NT2/D1 (cell line): ENCODE measurements around the gene RTN3.

Experiments used
- DNase-seq: peaks from one replicate; pipeline ENCODE4 v3.0.0-alpha.2; 2011; ENCODE audit warnings: low read depth, low spot score
- H3K27me3 ChIP-seq: 2 replicates; pipeline ENCODE4 v1.6.0; 2011; ENCODE audit warnings: mild to moderate bottlenecking; ENCODE audit not compliant: insufficient read length, insufficient read depth
- H3K36me3 ChIP-seq: 2 replicates; pipeline ENCODE4 v1.6.1; 2011; ENCODE audit warnings: mild to moderate bottlenecking, low read length, mixed read lengths; ENCODE audit not compliant: insufficient read depth, insufficient read length
- H3K4me1 ChIP-seq: 2 replicates; pipeline ENCODE4 v1.5.1; 2011; ENCODE audit not compliant: insufficient read depth, insufficient read length
- H3K4me3 ChIP-seq: 2 replicates; pipeline ENCODE4 v1.5.1; 2011; ENCODE audit warnings: low read depth; ENCODE audit not compliant: insufficient read length
- H3K9ac ChIP-seq: 2 replicates; pipeline ENCODE4 v1.6.0; 2011; ENCODE audit warnings: low read depth; ENCODE audit not compliant: insufficient read length
- H3K9me3 ChIP-seq: 2 replicates; pipeline ENCODE4 v1.5.1; 2011; ENCODE audit warnings: mild to moderate bottlenecking, low read length; ENCODE audit not compliant: insufficient read depth
- SUZ12 ChIP-seq: IDR thresholded peaks from 2 replicates; pipeline ENCODE4 v1.6.1; 2011; ENCODE audit not compliant: insufficient read length, insufficient read depth; ENCODE audit errors: extremely low read depth
- YY1 ChIP-seq: IDR thresholded peaks from 2 replicates; pipeline ENCODE4 v1.6.1; 2011; ENCODE audit not compliant: insufficient read length, insufficient read depth
- ZNF274 ChIP-seq: IDR thresholded peaks from 2 replicates; pipeline ENCODE4 v1.6.1; 2011; ENCODE audit warnings: mild to moderate bottlenecking, low read depth, low read length

Gene RTN3

GRCh38 chr11:63705526-63705925 is 24.2 kb downstream of the RTN3 start:
- Histone ChIP-seq H3K9me3 (no peaks in the 10 kb centered on the region), H3K27me3 (no peaks in the 10 kb centered on the region), H3K4me1 (no peaks in the 10 kb centered on the region), H3K9ac (no peak overlapping the region), H3K36me3 (no peaks in the 10 kb centered on the region), H3K4me3 (no peak overlapping the region)
- TF ChIP-seq ZNF274 (no peak), YY1 (no peak), SUZ12 (no peak)
- no peak for DNase-seq

- Histone ChIP-seq H3K27me3 (no peaks in the 10 kb centered on the region), H3K9me3 (no peaks in the 10 kb centered on the region), H3K36me3 (no peaks in the 10 kb centered on the region), H3K4me3 (no peak overlapping the region), H3K9ac (no peak overlapping the region), H3K4me1 (no peaks in the 10 kb centered on the region)
- TF ChIP-seq YY1 (no peak), ZNF274 (no peak), SUZ12 (no peak)
- DNase-seq, result no peak
Measured at GRCh38 chr11:63708764-63709163, 27.5 kb downstream of the RTN3 start.

GRCh38 chr11:63709336-63709884 is 28.1 kb downstream of the RTN3 start:
- Histone ChIP-seq H3K9me3 (no peaks in the 10 kb centered on the region), H3K27me3 (no peaks in the 10 kb centered on the region), H3K9ac (no peak overlapping the region), H3K4me1 (no peaks in the 10 kb centered on the region), H3K4me3 (no peak overlapping the region), H3K36me3 (no peaks in the 10 kb centered on the region)
- DNase-seq, result no peak
- no peak for TF ChIP-seq ZNF274

GRCh38 chr11:63710476-63711217 is 29.3 kb downstream of the RTN3 start:
- Histone ChIP-seq H3K36me3 (no peaks in the 10 kb centered on the region), H3K4me1 (no peaks in the 10 kb centered on the region), H3K9me3 (no peaks in the 10 kb centered on the region), H3K4me3 (no peak overlapping the region), H3K9ac (no peak overlapping the region), H3K27me3 (no peaks in the 10 kb centered on the region)
- no peak for DNase-seq
- TF ChIP-seq ZNF274, result no peak
- TF ChIP-seq SUZ12, result no peak

GRCh38 chr11:63711838-63712237 is 30.5 kb downstream of the RTN3 start:
- Histone ChIP-seq H3K9ac (no peak overlapping the region), H3K36me3 (no peaks in the 10 kb centered on the region), H3K9me3 (no peaks in the 10 kb centered on the region), H3K4me3 (no peak overlapping the region), H3K27me3 (no peaks in the 10 kb centered on the region), H3K4me1 (no peaks in the 10 kb centered on the region)
- TF ChIP-seq SUZ12, result no peak
- no peak for TF ChIP-seq ZNF274
- no peak for TF ChIP-seq YY1
- DNase-seq, result no peak

GRCh38 chr11:63713766-63714165 is 32.5 kb downstream of the RTN3 start:
- Histone ChIP-seq H3K36me3 (peaks cover under 1% of the 10 kb centered on the region), H3K9me3 (no peaks in the 10 kb centered on the region), H3K4me1 (no peaks in the 10 kb centered on the region), H3K27me3 (no peaks in the 10 kb centered on the region), H3K4me3 (no peak overlapping the region), H3K9ac (no peak overlapping the region)
- DNase-seq, result no peak
- TF ChIP-seq YY1, result no peak
- no peak for TF ChIP-seq ZNF274
- TF ChIP-seq SUZ12, result no peak

GRCh38 chr11:63716046-63716445 is 34.7 kb downstream of the RTN3 start:
- TF ChIP-seq ZNF274 (no peak), SUZ12 (no peak), YY1 (no peak)

GRCh38 chr11:63719001-63719400 is 37.7 kb downstream of the RTN3 start:
- TF ChIP-seq YY1 (no peak), ZNF274 (no peak), SUZ12 (no peak)

More at GRCh38 chr11:63716046-63716445, 34.7 kb downstream of the RTN3 start:
- no peaks in the 10 kb centered on the region for H3K9me3 ChIP-seq
- peaks cover 6% of the 10 kb centered on the region for H3K36me3 ChIP-seq
- H3K9ac ChIP-seq, result no peak overlapping the region
- H3K27me3 ChIP-seq, result no peaks in the 10 kb centered on the region
- no peaks in the 10 kb centered on the region for H3K4me1 ChIP-seq
- no peak for DNase-seq
- H3K4me3 ChIP-seq, result no peak overlapping the region

More at GRCh38 chr11:63719001-63719400, 37.7 kb downstream of the RTN3 start:
- H3K9ac ChIP-seq, result no peak overlapping the region
- DNase-seq, result no peak
- H3K27me3 ChIP-seq, result no peaks in the 10 kb centered on the region
- no peaks in the 10 kb centered on the region for H3K4me1 ChIP-seq
- H3K4me3 ChIP-seq, result no peak overlapping the region
- H3K9me3 ChIP-seq, result no peaks in the 10 kb centered on the region
- H3K36me3 ChIP-seq, result peaks cover 6% of the 10 kb centered on the region
